Smooth muscle cell of the brain vasculature (primary cell): ENCODE data around the gene ORC1.
"Not testable (repeated sequence)": the region's sequence is repeated elsewhere in the genome, so short reads cannot be mapped to it uniquely, and the experiment has no call there.

Source experiments
- DNase-seq: peaks from one replicate; pipeline ENCODE4 v3.0.0-alpha.2; 2012; ENCODE audit warnings: low read depth, low spot score

Gene ORC1

DNA sequence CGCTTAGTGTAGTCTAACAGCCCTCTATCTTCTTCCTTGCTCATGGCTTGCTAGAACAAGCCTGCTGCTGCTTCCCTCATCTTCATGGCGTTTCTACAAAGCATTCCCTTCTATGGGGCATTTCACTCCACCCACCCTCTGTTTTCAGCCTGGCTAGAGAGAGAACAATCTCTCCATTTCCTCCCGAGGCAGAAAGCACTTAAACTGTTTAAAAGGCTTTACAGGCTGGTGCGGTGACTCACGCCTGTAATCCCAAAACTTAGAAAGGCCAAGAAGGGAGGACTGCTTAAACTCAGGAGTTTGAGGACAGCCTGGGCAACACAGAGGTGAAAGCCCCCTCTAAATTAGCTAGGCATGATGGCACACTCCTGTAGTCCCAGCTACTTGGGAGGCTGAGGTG, 17.8 kb downstream of the ORC1 start:
- DNase-seq = no peak

DNA sequence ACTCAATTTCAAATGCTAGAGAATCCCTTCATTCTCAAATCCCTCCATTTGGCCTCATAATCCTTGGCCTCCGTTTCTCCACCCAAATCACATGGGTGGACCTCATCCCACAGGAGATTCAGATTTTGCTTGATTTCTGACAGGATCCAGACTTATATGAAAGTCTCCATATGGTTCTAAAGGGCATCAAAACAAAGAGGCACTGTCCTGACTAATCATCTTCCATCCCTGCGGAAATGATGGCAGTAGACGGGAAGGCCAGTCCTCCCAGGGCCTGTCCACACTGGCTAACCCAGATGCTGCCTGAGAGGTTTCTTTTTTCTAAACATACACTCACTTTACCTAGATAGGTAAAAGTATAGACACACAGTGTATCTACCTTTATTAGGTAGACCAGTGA, 18.8 kb downstream of the ORC1 start:
- no peak for DNase-seq

DNA sequence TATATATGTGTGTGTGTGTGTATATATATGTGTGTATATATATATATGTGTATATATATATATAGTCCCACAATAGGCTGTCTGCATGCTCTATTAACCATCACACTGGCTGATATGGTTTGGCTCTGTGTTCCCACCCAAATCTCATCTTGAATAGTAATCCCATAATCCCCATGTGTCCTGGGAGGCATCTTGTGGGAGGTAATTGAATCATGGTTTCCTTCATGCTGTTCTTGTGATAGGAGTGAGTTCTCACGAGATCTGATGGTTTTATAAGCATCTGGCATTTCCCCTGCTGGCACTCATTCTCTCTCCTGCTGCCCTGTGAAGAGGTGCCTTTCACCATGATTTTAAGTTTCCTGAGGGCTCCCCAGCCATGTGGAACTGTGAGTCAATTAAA, 34.4 kb downstream of the ORC1 start:
- not testable (repeated sequence) for DNase-seq

- no peak for DNase-seq
Measured at GRCh38 chr1:52368383-52369172, 35.6 kb downstream of the ORC1 start.

DNA sequence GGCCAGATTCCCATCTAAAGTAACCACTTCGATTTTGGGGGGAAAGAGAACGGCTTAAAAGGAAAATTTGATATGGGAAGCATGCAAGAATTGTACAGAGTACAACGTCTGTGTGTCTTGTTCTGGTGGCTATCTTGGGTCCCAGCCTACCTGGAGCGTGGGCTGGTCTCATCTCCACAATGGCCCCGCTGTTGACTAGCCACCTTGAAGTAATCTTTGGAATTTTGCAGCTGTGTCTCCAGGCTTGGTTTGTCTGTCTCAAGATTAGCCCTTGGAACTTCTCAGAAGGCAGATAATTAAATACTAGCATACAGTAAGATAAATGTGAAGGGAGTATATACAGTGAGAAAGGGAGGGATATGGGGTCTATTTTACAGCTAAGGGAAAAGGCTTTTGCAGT, 37.0 kb downstream of the ORC1 start:
- DNase-seq = no peak

DNA sequence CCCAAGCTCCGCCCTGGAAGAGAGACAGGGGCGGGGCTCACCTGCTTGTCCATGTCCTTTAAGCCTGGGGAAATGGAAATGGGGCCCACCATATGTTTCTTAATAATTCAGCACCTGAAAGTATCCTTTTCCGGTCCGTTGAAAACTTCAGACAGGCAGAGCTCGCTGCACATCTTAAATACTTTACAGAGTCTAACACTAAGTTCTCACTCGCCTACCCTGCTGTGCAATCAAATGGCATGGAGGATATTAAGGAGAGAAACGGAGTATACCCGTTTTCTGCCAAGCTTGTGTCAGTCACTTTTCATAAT, 37.8 kb downstream of the ORC1 start:
- DNase-seq = no peak

GRCh38 chr1:52365746-52366516, 38.3 kb downstream of the ORC1 start, which contains the start of gene CC2D1B:
TSS of gene CC2D1B (minus strand) at chr1:52366205. CDS start at chr1:52364620, 1,585 bp downstream.
- DNase-seq = peak; percentile 92

DNA sequence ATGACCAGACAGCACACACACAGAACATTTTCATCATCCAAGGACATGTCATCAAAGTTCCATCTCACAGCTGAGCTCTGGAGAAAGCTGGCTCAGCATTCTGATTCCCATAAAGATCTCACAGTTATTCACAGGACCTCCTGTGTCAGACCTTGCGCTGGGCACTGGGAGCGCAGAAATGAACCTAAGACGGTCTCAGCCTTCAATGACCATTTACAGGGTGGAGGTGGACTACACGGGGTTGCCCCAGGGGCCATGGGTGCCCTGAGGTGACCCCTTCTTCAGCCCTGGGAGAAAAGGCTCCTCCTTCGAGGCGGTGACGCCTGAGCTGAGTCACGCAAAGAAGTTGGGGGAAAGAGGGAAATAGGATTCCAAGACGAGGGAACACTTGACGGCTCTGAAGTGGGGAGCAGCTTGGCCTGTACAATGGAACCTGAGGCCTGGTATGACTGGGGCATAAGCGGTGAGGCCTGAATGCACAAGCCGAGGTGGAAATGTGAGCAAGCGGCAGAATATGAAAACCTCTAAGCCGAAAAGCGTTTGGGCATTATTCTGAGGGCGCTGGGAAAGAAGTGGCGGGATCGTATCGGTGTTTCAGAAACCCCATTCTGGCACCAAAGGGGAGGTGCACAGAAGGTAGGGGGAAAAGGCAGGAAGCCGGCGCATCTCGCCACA, 39.0 kb downstream of the ORC1 start:
- no peak for DNase-seq

GRCh38 chr1:52364235-52364839, 39.9 kb downstream of the ORC1 start:
- no peak for DNase-seq

GRCh38 chr1:52360595-52360968, 43.6 kb downstream of the ORC1 start:
- DNase-seq = no peak

GRCh38 chr1:52359676-52360594, 44.3 kb downstream of the ORC1 start:
- no peak for DNase-seq

- no peak for DNase-seq
Measured at GRCh38 chr1:52358851-52359497, 45.2 kb downstream of the ORC1 start.

- no peak for DNase-seq
Measured at GRCh38 chr1:52357397-52357796, 46.8 kb downstream of the ORC1 start.

GRCh38 chr1:52356818-52357355, 47.3 kb downstream of the ORC1 start:
- no peak for DNase-seq

DNA sequence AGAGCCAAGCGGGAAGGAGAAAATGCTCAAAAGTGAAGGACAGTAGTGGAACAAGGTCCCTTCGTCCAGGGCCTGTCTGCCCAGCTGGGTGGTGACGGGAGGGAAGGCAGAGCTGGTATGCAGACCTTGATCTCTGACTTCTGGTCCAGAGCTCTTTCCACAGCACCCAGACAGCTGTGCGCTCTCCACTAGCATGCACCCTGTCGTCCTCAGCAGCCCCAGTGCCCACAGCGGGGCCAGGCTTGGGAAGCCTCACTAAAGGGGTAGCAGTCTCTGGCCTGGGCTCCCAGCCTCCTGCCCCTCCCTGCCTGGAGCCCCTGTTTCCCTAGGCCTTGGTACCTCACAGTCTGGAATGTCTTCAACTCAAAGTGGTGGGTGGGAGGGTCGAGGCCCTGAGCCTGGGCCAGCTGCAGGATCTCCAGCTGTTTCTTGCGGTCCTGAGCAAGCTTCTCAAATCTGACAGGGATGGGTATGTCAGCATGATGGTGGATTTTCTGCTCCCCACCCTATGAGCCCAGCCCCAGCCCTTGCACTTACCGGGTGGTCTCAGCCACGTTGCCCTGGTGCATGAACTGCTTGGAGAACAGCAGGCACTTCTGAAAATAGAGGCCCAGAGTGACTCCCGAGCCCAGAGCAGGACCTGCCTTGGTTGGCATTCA, 48.2 kb downstream of the ORC1 start:
- DNase-seq = no peak

- no peak for DNase-seq
Measured at GRCh38 chr1:52355436-52355835, 48.8 kb downstream of the ORC1 start.

DNA sequence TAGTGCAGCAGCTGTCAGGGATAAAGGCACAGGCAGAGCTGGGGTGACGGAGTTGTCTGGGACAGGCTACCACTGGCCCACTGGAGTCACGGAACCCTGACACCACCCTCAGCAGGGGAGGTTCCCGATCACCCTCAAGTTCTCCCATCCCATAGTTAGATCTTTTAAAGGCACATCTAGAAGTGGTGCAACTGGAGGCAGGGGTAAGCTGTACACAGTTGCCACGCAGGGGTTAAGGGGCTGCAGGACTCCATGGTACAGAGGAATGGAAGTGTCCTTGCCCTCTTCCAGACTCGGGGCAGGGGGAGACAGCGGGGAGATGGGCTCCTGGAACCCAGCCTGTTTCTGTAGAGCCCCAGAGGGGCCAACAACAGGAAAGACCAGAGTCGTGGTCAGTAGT, 51.5 kb downstream of the ORC1 start:
- no peak for DNase-seq

DNA sequence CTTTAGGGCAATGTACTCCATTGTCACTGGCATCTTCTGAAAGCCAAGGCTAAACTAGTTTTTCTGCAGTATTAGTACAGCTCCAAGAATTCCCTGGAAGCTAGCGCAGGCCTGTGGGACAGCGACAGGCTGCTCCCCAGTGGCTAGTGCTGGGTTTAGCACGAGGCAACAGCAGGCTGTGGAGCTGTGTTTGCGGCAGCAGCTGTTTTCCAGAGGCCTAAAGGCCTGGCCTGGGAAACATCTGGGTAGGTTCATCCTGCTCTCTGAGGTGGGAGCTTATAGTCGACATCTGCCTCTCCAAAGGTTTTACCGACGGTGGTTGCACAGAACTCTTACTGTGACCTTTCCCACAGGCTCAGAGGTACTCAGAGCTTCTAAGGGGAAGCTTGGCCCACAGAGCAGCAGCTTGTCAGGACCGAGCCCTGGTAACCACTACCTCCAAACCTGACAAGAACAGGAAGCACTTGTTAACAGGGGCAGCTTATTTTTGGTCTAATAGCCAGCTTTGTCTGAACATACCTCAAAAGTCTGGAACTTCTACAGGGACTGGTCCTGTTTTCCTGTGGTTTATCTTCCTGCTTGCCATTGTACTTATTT, 55.4 kb downstream of the ORC1 start:
- DNase-seq = no peak

DNA sequence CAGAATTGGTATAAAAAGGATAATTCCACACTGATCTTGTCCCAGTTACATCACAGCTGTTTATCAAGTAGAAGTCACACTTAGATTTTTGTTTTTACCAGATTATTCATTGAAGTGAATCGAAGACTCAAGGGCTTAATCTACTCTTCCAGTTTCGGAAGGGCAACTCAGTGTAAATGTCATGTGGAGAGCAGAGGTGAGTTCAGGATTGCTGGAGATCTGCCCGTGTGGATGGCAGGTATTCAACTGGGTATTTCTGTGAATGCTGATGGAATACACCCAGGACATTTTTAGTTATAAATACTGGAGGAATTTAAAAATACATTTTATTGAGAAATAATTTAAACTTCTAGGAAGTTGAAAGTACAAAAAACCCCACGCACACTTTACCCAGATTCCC, 57.6 kb downstream of the ORC1 start:
- no peak for DNase-seq
